Peyer's patch (tissue), 4 donors: ENCODE measurements around the gene CKB.

Experiments
- CTCF ChIP-seq, 6 experiments: fragments of 450-650 bp in 4 of 6; fragments of 200-600 bp in 2 of 6; sonication (generic) in 1 of 6; IDR thresholded peaks; one replicate each; pipeline ENCODE4 v1.5.1; 2017 to 2019; ENCODE audit warnings: antibody characterized with exemption in 6 of 6, mild to moderate bottlenecking in 3 of 6, moderate library complexity in 1 of 6
- POLR2A ChIP-seq, 2 donors: fragments of 450-650 bp; IDR thresholded peaks; one replicate each; pipeline ENCODE4 v1.5.1; 2017; ENCODE audit warnings: antibody characterized with exemption in 2 of 2, mild to moderate bottlenecking in 2 of 2, moderate library complexity in 2 of 2

GRCh38 chr14:103547455-103547940 is 24.9 kb upstream of the CKB start:
- no peak for TF ChIP-seq CTCF (IDR thresholded peaks at IDR 0.05)
- no peak for TF ChIP-seq POLR2A (IDR thresholded peaks at IDR 0.05)
